CD4-positive, alpha-beta T cell treated with Interleukin-4 for 4 hours (primary cell): Measurements from ENCODE around the gene SRA1.

Experiments
- DNase-seq: peaks from one replicate; pipeline ENCODE4 v3.0.0-alpha.2; 2020

The SRA1 gene

DNA sequence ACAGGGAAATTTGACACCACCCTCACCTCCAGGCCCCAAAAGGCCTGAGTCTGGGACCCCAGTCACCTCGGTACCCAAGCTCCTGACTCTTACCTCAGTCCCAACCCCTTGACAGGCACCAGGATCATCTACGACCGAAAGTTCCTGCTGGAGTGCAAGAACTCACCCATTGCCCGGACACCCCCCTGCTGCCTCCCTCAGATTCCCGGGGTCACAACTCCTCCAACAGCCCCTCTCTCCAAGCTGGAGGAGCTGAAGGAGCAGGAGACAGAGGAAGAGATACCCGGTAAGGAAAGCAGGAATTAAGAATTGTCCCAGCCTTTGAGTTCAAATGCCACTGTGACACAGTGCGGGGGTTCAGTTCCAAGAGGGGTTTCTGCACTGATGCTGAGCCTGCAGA lies 8.5 kb downstream of the SRA1 start:
- no peak for DNase-seq

- no peak for DNase-seq
Observed at GRCh38 chr5:140548300-140548688, 9.0 kb downstream of the SRA1 start.

DNA sequence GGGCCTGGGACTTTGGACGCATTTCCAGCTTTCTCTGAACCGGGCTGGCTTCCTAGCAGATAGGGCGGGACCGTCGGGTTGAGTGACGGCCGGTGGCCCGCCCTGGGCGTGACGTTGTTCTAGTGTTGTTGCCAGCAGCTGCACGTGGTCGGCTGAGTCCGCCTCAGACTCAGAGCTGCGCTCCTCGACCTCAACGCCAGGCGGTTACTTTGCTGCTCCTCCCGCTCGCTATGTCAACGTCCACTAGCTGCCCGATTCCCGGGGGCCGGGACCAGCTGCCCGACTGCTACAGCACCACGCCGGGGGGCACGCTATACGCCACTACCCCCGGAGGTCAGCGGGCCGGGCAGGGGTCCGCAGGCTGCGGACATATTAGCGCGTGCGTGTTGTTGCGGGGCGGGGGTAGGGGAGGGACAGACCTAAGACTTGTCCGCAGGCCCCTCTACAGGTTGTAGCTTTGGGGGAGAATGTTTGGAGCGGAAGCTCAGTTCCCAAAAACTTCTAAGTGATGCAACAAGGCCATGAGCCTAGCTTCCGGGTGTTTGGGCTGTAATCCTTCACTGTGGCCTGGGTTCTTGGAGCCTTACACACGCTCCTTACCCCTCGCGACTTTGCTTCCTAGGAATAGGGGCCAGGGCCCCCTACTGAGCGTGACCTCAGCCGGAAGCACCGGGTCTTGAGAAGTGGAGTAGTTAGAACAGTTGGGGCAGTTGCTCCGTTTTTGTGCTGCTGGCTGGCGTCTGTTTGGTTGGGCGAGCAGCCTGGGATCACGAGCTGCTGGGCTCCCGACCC lies 9.6 kb downstream of the SRA1 start, which contains the start of gene EIF4EBP3:
Gene EIF4EBP3 (plus strand): TSS at position 155 of the 792 bp plus-strand sequence. CDS start 76 bp downstream, at position 231.
- peak; percentile 79 for DNase-seq

DNA sequence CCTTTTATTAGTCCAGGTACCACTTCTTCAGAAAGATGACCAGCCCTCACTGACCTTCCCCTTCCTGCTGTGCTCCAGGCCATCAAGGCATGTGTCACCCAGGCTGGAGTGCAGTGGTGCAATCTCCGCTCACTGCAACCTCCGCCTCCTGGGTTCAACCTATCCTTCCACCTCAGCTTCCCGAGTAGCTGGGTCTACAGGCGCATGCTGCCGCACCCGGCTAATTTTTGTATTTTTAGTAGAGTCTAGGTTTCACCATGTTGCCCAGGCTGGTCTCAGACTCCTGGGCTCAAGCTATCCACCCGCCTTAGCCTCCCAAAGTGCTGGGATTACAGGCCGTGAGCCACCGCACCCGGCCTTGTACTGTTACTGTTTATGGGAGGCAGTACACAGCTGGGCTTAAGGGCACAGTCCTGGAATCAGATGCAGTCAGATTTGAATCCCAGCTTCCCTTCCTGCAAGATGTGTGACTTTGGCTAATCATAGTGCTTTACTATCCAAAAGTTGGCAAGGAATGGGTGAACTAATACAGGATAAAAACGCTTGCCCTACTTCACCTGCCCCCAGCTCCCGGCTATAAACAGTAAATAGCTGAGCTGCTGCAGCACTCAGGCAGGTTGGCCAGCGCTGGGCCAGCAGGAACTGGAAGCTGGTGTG lies 10.3 kb downstream of the SRA1 start:
- DNase-seq, result no peak

- DNase-seq, result no peak
Observed at GRCh38 chr5:140545606-140546005, 11.7 kb downstream of the SRA1 start.

DNA sequence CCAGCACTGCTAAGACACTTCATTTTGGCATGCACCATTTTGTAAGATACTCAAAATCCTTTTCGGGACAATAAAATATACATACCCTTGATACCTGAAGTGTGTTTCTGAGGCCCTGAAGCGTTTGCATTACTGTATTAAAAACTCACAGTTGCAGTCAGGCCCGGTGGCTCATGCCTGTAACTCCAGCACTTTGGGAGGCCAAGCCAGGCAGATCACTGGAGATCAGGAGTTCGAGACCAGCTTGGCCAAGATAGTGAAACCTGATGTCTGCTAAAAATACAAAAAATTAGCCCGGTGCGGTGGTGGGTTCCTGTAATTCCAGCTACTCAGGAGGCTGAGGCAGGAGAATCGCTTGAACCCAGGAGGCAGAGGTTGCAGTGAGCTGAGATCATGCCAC lies 12.3 kb downstream of the SRA1 start:
- DNase-seq, result no peak

DNA sequence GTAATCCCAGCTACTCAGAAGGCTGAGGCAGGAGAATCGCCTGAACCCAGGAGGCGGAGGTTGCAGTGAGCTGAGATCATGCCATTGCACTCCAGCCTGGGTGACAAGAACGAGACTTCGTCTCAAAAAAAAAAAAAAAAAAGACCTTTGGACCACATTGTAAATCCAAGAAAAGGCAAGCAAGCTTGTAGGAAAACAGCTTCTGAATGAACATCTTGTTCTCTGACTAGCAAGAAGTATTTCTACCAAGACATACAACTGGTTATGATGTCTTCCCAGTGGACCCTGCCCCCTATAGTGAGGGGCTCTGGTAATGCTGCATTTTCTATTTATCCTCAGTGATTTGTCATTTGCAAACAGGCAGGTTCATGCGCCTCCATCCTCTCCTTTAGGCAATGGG lies 14.3 kb downstream of the SRA1 start:
- no peak for DNase-seq

- no peak for DNase-seq
Observed at GRCh38 chr5:140540227-140540626, 17.0 kb downstream of the SRA1 start.

- no peak for DNase-seq
Observed at GRCh38 chr5:140524003-140524402, 33.3 kb downstream of the SRA1 start.

DNA sequence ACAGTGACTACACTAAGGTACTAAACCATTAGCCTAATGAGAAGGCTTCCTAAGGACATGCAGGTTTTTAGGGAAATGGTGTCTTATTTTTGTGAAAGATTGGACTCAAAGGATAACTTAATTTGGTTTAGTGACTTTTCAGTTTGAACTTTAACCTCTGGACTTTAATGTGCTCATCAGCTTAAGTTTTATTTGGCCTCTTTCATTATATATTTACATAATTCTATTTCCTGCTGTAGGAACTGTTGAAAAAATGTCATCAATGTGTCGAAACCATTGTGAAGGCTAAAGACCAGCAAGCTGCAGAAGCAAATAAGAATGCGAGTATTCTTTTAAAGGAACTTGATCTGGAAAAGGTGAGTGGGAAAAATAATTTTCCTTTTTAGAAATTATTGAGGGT lies 44.1 kb downstream of the SRA1 start:
- no peak for DNase-seq

- DNase-seq, result no peak
Observed at GRCh38 chr5:140509898-140510297, 47.4 kb downstream of the SRA1 start.

DNA sequence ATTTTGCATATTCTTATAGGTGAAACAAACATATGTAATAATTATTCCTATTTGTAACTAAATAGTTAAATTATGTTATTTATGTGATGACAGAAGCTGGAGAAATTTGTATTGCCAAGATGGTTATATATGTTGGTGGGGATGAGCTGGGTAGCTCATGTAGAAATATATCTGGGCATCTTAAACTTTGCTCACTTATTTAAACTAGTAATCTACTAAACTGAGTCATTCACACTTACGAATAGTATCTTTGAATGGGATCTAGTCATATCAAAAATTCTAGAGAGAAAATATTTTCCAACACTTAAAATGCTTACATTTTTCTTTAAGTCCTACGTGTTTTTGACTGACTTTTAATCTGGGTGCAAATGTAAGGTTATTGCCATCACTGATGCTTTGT lies 54.4 kb downstream of the SRA1 start:
- no peak for DNase-seq
